OCI-LY1 (cell line): ENCODE measurements around the gene UROC1.

Source experiments
- CTCF ChIP-seq: fragments of 200-600 bp; sonication (generic), shearing (Covaris generic); IDR thresholded peaks from 2 replicates; pipeline ENCODE4 v1.5.1; 2017; ENCODE audit warnings: mild to moderate bottlenecking, antibody characterized with exemption, low read length, moderate library complexity, mixed read lengths
- EZH2 ChIP-seq: fragments of 200-600 bp; sonication (generic), shearing (Covaris generic); IDR thresholded peaks from 2 replicates; pipeline ENCODE4 v1.8.0; 2017; ENCODE audit warnings: borderline replicate concordance, mixed run types, mild to moderate bottlenecking, antibody characterized with exemption, low read length, moderate library complexity, mixed read lengths

GRCh38 chr3:126454025-126454424 is 63.5 kb downstream of the UROC1 start:
- no peak for TF ChIP-seq CTCF
- no peak for TF ChIP-seq EZH2
